ENCODE measurements around the gene ACOT13. TPM values are rescaled to one million over a fixed set of nuclear protein-coding genes. Genes with fewer than 3 reads are reported as not detected.

The ACOT13 gene
- total and polyA plus RNA-seq, 2 of the 8 experiments (the other 6 are each of a cell fraction or from before 2014, with no cell fraction given): 27.6 to 40.6 TPM

GRCh38 chr6:24720604-24721460 lies 54.0 kb downstream of the ACOT13 start (continued):
- peak; percentile 88 for TF ChIP-seq SP4 (IDR thresholded peaks at IDR 0.05; ENCODE audit: low read length)
- 0 out of 2 replicates have a peak, but pooled peaks have one; percentile 45 for TF ChIP-seq ATF2 (IDR thresholded peaks at IDR 0.05; ENCODE audit: low read length)
- no peak for TF ChIP-seq CTCF (IDR thresholded peaks at IDR 0.05; ENCODE audit: control extremely low read depth in 1 of 3, insufficient read depth in 1 of 3, low read depth in 1 of 3, low read length in 3 of 3)
- TF ChIP-seq E2F6 (IDR thresholded peaks at IDR 0.05): no peak
- peak; percentile 98 for TF ChIP-seq CHD1 (IDR thresholded peaks at IDR 0.05; ENCODE audit: low read depth, low read length)
- TF ChIP-seq ATF3 (IDR thresholded peaks at IDR 0.05; ENCODE audit: insufficient read depth, low read depth, low read length): peak; percentile 68; the same call in 1 of the 2 replicates
- TF ChIP-seq HDAC6 (IDR thresholded peaks at IDR 0.05; ENCODE audit: low read depth, low read length): no peak
- no peak for TF ChIP-seq SUZ12 (IDR thresholded peaks at IDR 0.05; ENCODE audit: low read length)
- TF ChIP-seq SRF (IDR thresholded peaks at IDR 0.05; ENCODE audit: low read depth, low read length): peak; percentile 19; the same call in 1 of the 2 replicates
- TF ChIP-seq KDM4A (IDR thresholded peaks at IDR 0.05; ENCODE audit: low read depth, low read length, severe bottlenecking): peak; percentile 77
- peak; percentile 52 for TF ChIP-seq NRF1 (IDR thresholded peaks at IDR 0.05; ENCODE audit: low read depth, low read length)
- peak; percentile 71 for TF ChIP-seq EGR1 (IDR thresholded peaks at IDR 0.05; ENCODE audit: borderline replicate concordance, low read depth, low read length)
- TF ChIP-seq HDAC2 (IDR thresholded peaks at IDR 0.05; ENCODE audit: borderline replicate concordance in 1 of 2, low read depth in 2 of 2, low read length in 2 of 2): no peak
- no peak for TF ChIP-seq GABPA (IDR thresholded peaks at IDR 0.05; ENCODE audit: borderline replicate concordance, insufficient read depth, low read length)
- TF ChIP-seq EP300 (IDR thresholded peaks at IDR 0.05; ENCODE audit: borderline replicate concordance in 1 of 2, low read depth in 2 of 2, low read length in 2 of 2): peak in 1 of 2 experiments; percentile 99; a peak in 2 of 3 replicates
- TF ChIP-seq TCF12 (IDR thresholded peaks at IDR 0.05; ENCODE audit: low read depth, low read length): 0 out of 2 replicates have a peak, but pooled peaks have one; percentile 34
- TF ChIP-seq TEAD4 (IDR thresholded peaks at IDR 0.05; ENCODE audit: low read depth, low read length): no peak
